EL (cell line): ENCODE results near the gene RUNX1.

Source experiments
- DNase-seq: peaks from one replicate; pipeline ENCODE4 v3.0.0-alpha.2; 2016

RUNX1 gene

GRCh38 chr21:35048706-35049617, at the start of gene RUNX1:
TSS of gene RUNX1 (minus strand) at chr21:35049302.
- peak; percentile 90 for DNase-seq

GRCh38 chr21:35097525-35097924, 48.4 kb upstream of the RUNX1 start:
- DNase-seq, result no peak

- no peak for DNase-seq
These were observed 47.9 kb upstream of the RUNX1 start for GRCh38 chr21:35096959-35097358.

GRCh38 chr21:35095859-35096291, 46.8 kb upstream of the RUNX1 start:
- DNase-seq, result no peak

- no peak for DNase-seq
These were observed 44.4 kb upstream of the RUNX1 start for GRCh38 chr21:35093514-35093913.

- DNase-seq, result no peak
These were observed 42.4 kb upstream of the RUNX1 start for GRCh38 chr21:35091496-35091895.

GRCh38 chr21:35090403-35090802, 41.3 kb upstream of the RUNX1 start:
- no peak for DNase-seq

- DNase-seq, result peak; percentile 34
These were observed 39.2 kb upstream of the RUNX1 start for GRCh38 chr21:35088319-35088771.

- peak; percentile 84 for DNase-seq
These were observed 37.3 kb upstream of the RUNX1 start for GRCh38 chr21:35086357-35086756.

GRCh38 chr21:35084869-35085268, 35.8 kb upstream of the RUNX1 start:
- peak; percentile 95 for DNase-seq

- DNase-seq, result no peak
These were observed 34.1 kb upstream of the RUNX1 start for GRCh38 chr21:35083246-35083645.

GRCh38 chr21:35081861-35082260, 32.8 kb upstream of the RUNX1 start:
- no peak for DNase-seq

- DNase-seq, result no peak
These were observed 30.1 kb upstream of the RUNX1 start for GRCh38 chr21:35079181-35079580.

GRCh38 chr21:35077975-35078374, 28.9 kb upstream of the RUNX1 start:
- DNase-seq, result peak; percentile 21

- DNase-seq, result no peak
These were observed 28.4 kb upstream of the RUNX1 start for GRCh38 chr21:35077466-35077865.

- peak; percentile 73 for DNase-seq
These were observed 26.4 kb upstream of the RUNX1 start for GRCh38 chr21:35075546-35075945.

- DNase-seq, result no peak
These were observed 23.9 kb upstream of the RUNX1 start for GRCh38 chr21:35072960-35073359.

- no peak for DNase-seq
These were observed 23.5 kb upstream of the RUNX1 start for GRCh38 chr21:35072557-35072956.

- DNase-seq, result no peak
These were observed 22.2 kb upstream of the RUNX1 start for GRCh38 chr21:35071347-35071746.

- DNase-seq, result no peak
These were observed 21.3 kb upstream of the RUNX1 start for GRCh38 chr21:35070436-35070835.

GRCh38 chr21:35066824-35067223, 17.7 kb upstream of the RUNX1 start:
- no peak for DNase-seq

- DNase-seq, result no peak
These were observed 14.5 kb upstream of the RUNX1 start for GRCh38 chr21:35063428-35064172.

GRCh38 chr21:35062016-35062415, 12.9 kb upstream of the RUNX1 start:
- DNase-seq, result no peak

GRCh38 chr21:35059742-35060141, 10.6 kb upstream of the RUNX1 start:
- DNase-seq, result peak; percentile 69
